Stomach (tissue), 9 donors: ENCODE measurements around the gene HORMAD2. TPM values are rescaled to one million over a fixed set of nuclear protein-coding genes. Genes with fewer than 3 reads are reported as not detected.
"Not testable (repeated sequence)": the region's sequence is repeated elsewhere in the genome, so short reads cannot be mapped to it uniquely, and the experiment has no call there.

Source experiments
- DNase-seq, 2 donors: peaks; one replicate each; pipeline versions ENCODE4 v3.0.0 to v3.0.0-alpha.2; 2013 to 2019
- H3K27ac ChIP-seq, 5 donors: fragments of 200-600 bp in 4 of 5; sonication (generic) in 4 of 5; one replicate each; pipeline ENCODE4 v1.5.1; 2013 to 2019; ENCODE audit warnings: mild to moderate bottlenecking in 1 of 5, moderate library complexity in 1 of 5
- H3K27me3 ChIP-seq, 3 donors: fragments of 200-600 bp; sonication (generic); one replicate each; pipeline ENCODE4 v1.5.1; 2017 to 2019; ENCODE audit warnings: mixed run types in 1 of 3
- H3K36me3 ChIP-seq, 4 donors: fragments of 200-600 bp; sonication (generic); 1 replicate in 3 of 4; 2 replicates in 1 of 4; pipeline ENCODE4 v1.5.1; 2016 to 2019
- H3K4me1 ChIP-seq, 4 donors: fragments of 200-600 bp; sonication (generic); one replicate each; pipeline ENCODE4 v1.5.1; 2016 to 2019
- H3K4me3 ChIP-seq, 4 donors: fragments of 200-600 bp; sonication (generic) in 3 of 4; one replicate each; pipeline ENCODE4 v1.5.1; 2016 to 2019; ENCODE audit warnings: mild to moderate bottlenecking in 1 of 4
- H3K9me3 ChIP-seq, 4 donors: fragments of 200-600 bp; sonication (generic); one replicate each; pipeline ENCODE4 v1.5.1; 2016 to 2019
- EP300 ChIP-seq: sonication (generic); formaldehyde crosslinking; IDR thresholded peaks from one replicate; pipeline ENCODE4 v1.6.1; 2017; ENCODE audit warnings: antibody characterized with exemption
- POLR2A ChIP-seq, 4 donors: fragments of 450-650 bp; IDR thresholded peaks; one replicate each; pipeline ENCODE4 v1.6.1; 2016; ENCODE audit warnings: antibody characterized with exemption in 4 of 4, control low read depth in 2 of 4, mild to moderate bottlenecking in 1 of 4, moderate library complexity in 1 of 4
- POLR2AphosphoS5 ChIP-seq, 3 donors: sonication (generic); formaldehyde crosslinking; IDR thresholded peaks; one replicate each; pipeline ENCODE4 v1.6.1; 2016; ENCODE audit warnings: antibody characterized with exemption in 3 of 3
- WGBS, 5 donors: extraction: QIAGEN DNeasy Blood & Tissue Kit in 3 of 5; methylation state at CpG; one replicate each; pipeline versions ENCODE4 v1.1.5 to v1.1.7; 2013 to 2018; 5-methylcytosine and 5-hydroxymethylcytosine counted together
- intact Hi-C: fragments of 100-400 bp; cut with DNase I; formaldehyde crosslinking; loops from one replicate; pipeline ENCODE4 v1.15.1; 2023; ENCODE audit warnings: low total_unique reads
- polyA plus RNA-seq, 3 donors: library from polyadenylated mRNA; stranded (reverse); fragments of 200-250 nt; gene quantifications; one replicate each; pipeline ENCODE4 v1.2.3, GENCODE V29; 2013
- total RNA-seq, 5 donors: library from RNA; depleted of rRNA; stranded (reverse); fragments of >200 nt; gene quantifications; one replicate each; pipeline versions ENCODE4 v1.1.0 to v1.2.3, GENCODE V29; 2014 to 2016
- TF ChIP-seq, protein P1 (sequence below), 7 experiments: fragments of 450-650 bp in 4 of 7; fragments of 200-600 bp in 3 of 7; sonication (generic) in 3 of 7; IDR thresholded peaks; one replicate each; pipeline ENCODE4 v1.5.1; 2016 to 2019; ENCODE audit warnings: antibody characterized with exemption in 7 of 7, control low read depth in 2 of 7, mild to moderate bottlenecking in 1 of 7
- donor health status: healthy with polysubstance abuse.
- donor health status: Bipolar disorder and iron deficiency.
- donor health status: healthy.

The HORMAD2 gene
- total and polyA plus RNA-seq, 8 donors: not detected

GRCh38 chr22:30198921-30199320 is 118.7 kb downstream of the HORMAD2 start:
- intact Hi-C loops: no loop called here

DNA sequence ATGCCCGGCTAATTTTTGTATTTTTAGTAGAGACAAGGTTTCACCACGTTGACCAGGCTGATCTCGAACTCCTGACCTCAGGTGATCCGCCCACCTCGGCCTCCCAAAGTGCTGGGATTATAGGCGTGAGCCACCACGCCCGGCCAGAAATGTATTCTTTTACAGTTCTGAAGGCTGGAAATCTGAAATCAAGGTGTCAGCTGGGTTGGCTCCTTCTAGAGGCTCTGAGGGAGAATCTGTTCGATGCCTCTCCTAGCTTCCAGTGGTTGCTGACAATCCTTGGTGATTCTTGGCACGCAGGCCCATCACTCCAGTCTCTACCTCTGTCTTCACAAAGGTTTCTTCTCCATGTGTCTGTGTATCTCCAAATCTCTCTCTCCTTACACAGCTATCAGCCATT is 120.6 kb downstream of the HORMAD2 start:
- H3K27ac ChIP-seq, intact Hi-C loops, H3K9me3 ChIP-seq, H3K27me3 ChIP-seq, H3K36me3 ChIP-seq, H3K4me3 ChIP-seq: not testable (repeated sequence)
- H3K4me1 ChIP-seq: peaks cover 39 to 55% (median 45%) of the 10 kb centered on the region in 4 donors
- WGBS, 5 donors: 83 to 95% (median 87%) methylated on average over 10 of the region's 10 CpGs
- peak in 1 of 2 donors; percentile 5 for DNase-seq

More at GRCh38 chr22:30198921-30199320, 118.7 kb downstream of the HORMAD2 start:
- 85 to 94% (median 90%) methylated on average over 4 of the region's 4 CpGs for WGBS, 5 donors
- Histone ChIP-seq H3K4me3 (no peak overlapping the region), H3K9me3 (no peaks in the 10 kb centered on the region), H3K4me1 (peaks cover 30 to 53% (median 40%) of the 10 kb centered on the region in 4 donors), H3K27ac (no peak overlapping the region), H3K36me3 (no peaks in the 10 kb centered on the region), H3K27me3 (no peaks in the 10 kb centered on the region)
- DNase-seq: peak in 1 of 2 donors; percentile 7
- TF ChIP-seq POLR2A (IDR thresholded peaks at IDR 0.05) (no peak), EP300 (no peak), POLR2AphosphoS5 (IDR thresholded peaks at IDR 0.05) (no peak)
- TF ChIP-seq, protein P1, sequence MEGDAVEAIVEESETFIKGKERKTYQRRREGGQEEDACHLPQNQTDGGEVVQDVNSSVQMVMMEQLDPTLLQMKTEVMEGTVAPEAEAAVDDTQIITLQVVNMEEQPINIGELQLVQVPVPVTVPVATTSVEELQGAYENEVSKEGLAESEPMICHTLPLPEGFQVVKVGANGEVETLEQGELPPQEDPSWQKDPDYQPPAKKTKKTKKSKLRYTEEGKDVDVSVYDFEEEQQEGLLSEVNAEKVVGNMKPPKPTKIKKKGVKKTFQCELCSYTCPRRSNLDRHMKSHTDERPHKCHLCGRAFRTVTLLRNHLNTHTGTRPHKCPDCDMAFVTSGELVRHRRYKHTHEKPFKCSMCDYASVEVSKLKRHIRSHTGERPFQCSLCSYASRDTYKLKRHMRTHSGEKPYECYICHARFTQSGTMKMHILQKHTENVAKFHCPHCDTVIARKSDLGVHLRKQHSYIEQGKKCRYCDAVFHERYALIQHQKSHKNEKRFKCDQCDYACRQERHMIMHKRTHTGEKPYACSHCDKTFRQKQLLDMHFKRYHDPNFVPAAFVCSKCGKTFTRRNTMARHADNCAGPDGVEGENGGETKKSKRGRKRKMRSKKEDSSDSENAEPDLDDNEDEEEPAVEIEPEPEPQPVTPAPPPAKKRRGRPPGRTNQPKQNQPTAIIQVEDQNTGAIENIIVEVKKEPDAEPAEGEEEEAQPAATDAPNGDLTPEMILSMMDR (IDR thresholded peaks at IDR 0.05): no peak

- DNase-seq: peak in 1 of 2 donors; percentile 30
- no peaks in the 10 kb centered on the region for H3K9me3 ChIP-seq
- peaks cover 30 to 58% (median 41%) of the 10 kb centered on the region in 4 donors for H3K4me1 ChIP-seq
- H3K4me3 ChIP-seq: no peak overlapping the region
- H3K36me3 ChIP-seq: no peaks in the 10 kb centered on the region
- peak overlapping the region; percentile 75 to 89 (median 80) for H3K27ac ChIP-seq
- 60 to 76% (median 70%) methylated on average over 3 of the region's 3 CpGs for WGBS, 5 donors
- H3K27me3 ChIP-seq: no peaks in the 10 kb centered on the region
- intact Hi-C loops: no loop called here
- TF ChIP-seq POLR2A (IDR thresholded peaks at IDR 0.05): no peak
- TF ChIP-seq EP300: no peak
- no peak for TF ChIP-seq POLR2AphosphoS5 (IDR thresholded peaks at IDR 0.05)
- TF ChIP-seq, protein P1 (IDR thresholded peaks at IDR 0.05): no peak
Measured at GRCh38 chr22:30201945-30202344, 121.7 kb downstream of the HORMAD2 start.

- DNase-seq: peak; percentile 81 to 84
- TF ChIP-seq POLR2AphosphoS5 (IDR thresholded peaks at IDR 0.05) (peak in 2 of 3 donors; percentile 72 to 73), POLR2A (IDR thresholded peaks at IDR 0.05) (peak in 1 of 4 donors; percentile 16)
- TF ChIP-seq, protein P1 (IDR thresholded peaks at IDR 0.05): no peak
- whole genome bisulfite sequencing, 5 donors: 23 to 43% (median 25%) methylated on average over 9 of the region's 9 CpGs
- H3K9me3 ChIP-seq: no peaks in the 10 kb centered on the region
- H3K27me3 ChIP-seq: no peaks in the 10 kb centered on the region
- no peak overlapping the region for H3K4me3 ChIP-seq
- H3K36me3 ChIP-seq: no peaks in the 10 kb centered on the region
- H3K27ac ChIP-seq: peak overlapping the region; percentile 52 to 89 (median 77)
- intact Hi-C loops: no loop called here
- H3K4me1 ChIP-seq: peaks cover 30 to 59% (median 40%) of the 10 kb centered on the region in 4 donors
Measured at GRCh38 chr22:30202531-30203006, 122.3 kb downstream of the HORMAD2 start.

DNA sequence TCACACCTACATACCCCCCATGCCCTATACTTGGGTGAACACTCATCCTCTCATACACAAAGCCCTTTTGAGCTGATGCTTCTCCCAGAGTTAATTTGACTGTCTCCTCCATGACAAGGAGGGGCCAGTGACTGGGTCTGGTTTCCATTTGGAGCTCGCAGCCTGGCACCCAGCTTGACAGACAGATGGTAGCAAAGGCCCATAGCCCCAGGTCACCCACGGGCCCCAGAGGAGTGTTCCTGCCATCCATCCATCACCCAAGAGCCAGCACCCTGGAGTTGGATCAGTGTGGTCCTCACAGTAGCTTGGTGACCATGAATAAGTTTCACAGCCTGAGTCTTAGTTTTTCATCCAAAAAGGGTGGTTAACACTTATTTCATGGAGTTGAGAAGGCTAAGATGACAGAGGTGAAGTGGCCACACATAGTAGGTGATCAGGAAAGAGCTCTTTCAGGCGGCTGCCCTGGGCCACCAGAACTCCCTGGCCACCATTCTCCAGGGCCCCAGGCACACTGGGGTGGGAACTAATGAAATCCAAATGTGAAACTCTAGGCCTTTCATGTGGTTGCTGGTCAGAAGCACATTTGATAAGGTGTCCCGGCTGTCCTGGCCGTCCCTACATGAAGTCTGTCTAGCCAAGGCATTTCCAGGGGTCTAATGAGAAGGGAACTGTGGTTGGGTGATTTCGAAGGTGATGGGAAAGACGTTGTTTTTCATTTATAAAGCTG is 123.9 kb downstream of the HORMAD2 start:
- intact Hi-C loops: no loop called here
- TF ChIP-seq EP300 (no peak), POLR2A (IDR thresholded peaks at IDR 0.05) (no peak), POLR2AphosphoS5 (IDR thresholded peaks at IDR 0.05) (no peak)
- TF ChIP-seq, protein P1 (IDR thresholded peaks at IDR 0.05): no peak
- H3K27me3 ChIP-seq: no peaks in the 10 kb centered on the region

More for the DNA sequence above, 123.9 kb downstream of the HORMAD2 start:
- DNase-seq: peak in 1 of 2 donors; percentile 17
- Histone ChIP-seq H3K27ac (peak overlapping the region in 4 of 5 donors; percentile 52 to 81 (median 63)), H3K36me3 (no peaks in the 10 kb centered on the region), H3K9me3 (no peaks in the 10 kb centered on the region), H3K4me1 (peaks cover 43 to 74% (median 49%) of the 10 kb centered on the region in 4 donors), H3K4me3 (no peak overlapping the region)
- WGBS, 5 donors: 65 to 71% (median 68%) methylated on average over 7 of the region's 7 CpGs
